ENCODE measurements around the gene SNX18.

DNA sequence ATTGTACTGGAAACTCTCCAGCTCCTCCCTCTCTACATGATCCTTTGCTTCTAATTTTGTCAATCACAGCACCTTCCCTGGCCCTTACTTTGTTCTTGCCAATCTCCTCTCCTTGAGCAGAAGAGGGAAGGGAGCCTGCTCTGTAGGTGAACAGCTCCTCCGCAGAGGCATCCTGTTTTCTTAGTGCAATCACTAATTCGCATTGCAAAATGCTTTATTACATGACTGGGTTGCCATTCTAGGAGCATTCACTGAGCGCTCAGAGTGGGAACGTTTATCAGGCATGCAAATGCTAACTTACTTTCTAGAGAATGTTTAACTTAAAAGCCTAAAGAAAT lies 416 bp upstream of the SNX18 start:
- no peak for TF ChIP-seq EZH2 (IDR thresholded peaks at IDR 0.05; ENCODE audit: borderline replicate concordance, insufficient read depth, low read length, poor library complexity, severe bottlenecking)
- TF ChIP-seq SMC3 (conservative IDR thresholded peaks at IDR 0.05; ENCODE audit: poor library complexity) = no peak
- TF ChIP-seq CTCF (IDR thresholded peaks at IDR 0.05; ENCODE audit: poor library complexity, severe bottlenecking) = no peak
- no peak for TF ChIP-seq RAD21 (conservative IDR thresholded peaks at IDR 0.05)
- no peak for TF ChIP-seq EP300 (conservative IDR thresholded peaks at IDR 0.05; ENCODE audit: poor library complexity, severe bottlenecking)
- TF ChIP-seq POLR2AphosphoS5 (IDR thresholded peaks at IDR 0.05) = no peak
- TF ChIP-seq TAF1 (IDR thresholded peaks at IDR 0.05; ENCODE audit: low read depth) = no peak
- TF ChIP-seq REST (IDR thresholded peaks at IDR 0.05; ENCODE audit: borderline replicate concordance) = no peak
- TF ChIP-seq MXI1 (conservative IDR thresholded peaks at IDR 0.05; ENCODE audit: poor library complexity, severe bottlenecking) = no peak
